H9 (cell line): ENCODE measurements around the gene PACSIN2. TPM values are rescaled to one million over a fixed set of nuclear protein-coding genes. Genes with fewer than 3 reads are reported as not detected.

Source experiments
- DNase-seq: peaks from one replicate; pipeline ENCODE4 v3.0.0-alpha.2; 2017
- H2AFZ ChIP-seq: one replicate; pipeline ENCODE4 v1.6.1; 2013; ENCODE audit warnings: mild to moderate bottlenecking, low read length, control low read depth, moderate library complexity
- H2AK5ac ChIP-seq: 2 replicates; pipeline ENCODE4 v1.6.1; 2013; ENCODE audit warnings: low read length, control low read depth, mixed read lengths; ENCODE audit not compliant: insufficient read length
- H2BK120ac ChIP-seq: one replicate; pipeline ENCODE4 v1.6.1; 2013; ENCODE audit warnings: low read depth, mild to moderate bottlenecking, low read length, control low read depth, inconsistent platforms; ENCODE audit not compliant: poor library complexity, severe bottlenecking
- H2BK12ac ChIP-seq: 2 replicates; pipeline ENCODE4 v1.6.1; 2013; ENCODE audit warnings: low read length, control low read depth, mixed read lengths, low read depth; ENCODE audit not compliant: insufficient read length
- H2BK15ac ChIP-seq: 2 replicates; pipeline ENCODE4 v1.6.1; 2013; ENCODE audit warnings: low read depth, low read length, control low read depth
- H2BK20ac ChIP-seq: one replicate; pipeline ENCODE4 v1.6.1; 2013; ENCODE audit warnings: low read depth, mild to moderate bottlenecking, low read length, control low read depth, inconsistent platforms; ENCODE audit not compliant: poor library complexity, severe bottlenecking
- H2BK5ac ChIP-seq: 2 replicates; pipeline ENCODE4 v1.6.1; 2013; ENCODE audit warnings: low read length, control low read depth, mixed read lengths; ENCODE audit not compliant: insufficient read length
- H3K14ac ChIP-seq: 2 replicates; pipeline ENCODE4 v1.6.1; 2013; ENCODE audit warnings: low read length, control low read depth; ENCODE audit not compliant: insufficient read depth
- H3K18ac ChIP-seq: 2 replicates; pipeline ENCODE4 v1.6.1; 2013; ENCODE audit warnings: low read depth, mild to moderate bottlenecking, mixed read lengths, low read length, control low read depth; ENCODE audit not compliant: insufficient read length
- H3K23ac ChIP-seq: 2 replicates; pipeline ENCODE4 v1.6.1; 2013; ENCODE audit warnings: low read length, control low read depth, mixed read lengths, low read depth; ENCODE audit not compliant: insufficient read length
- H3K23me2 ChIP-seq: 2 replicates; pipeline ENCODE4 v1.6.1; 2013; ENCODE audit warnings: low read depth, mild to moderate bottlenecking, mixed read lengths, low read length, control low read depth; ENCODE audit not compliant: insufficient read length, poor library complexity, severe bottlenecking
- H3K27ac ChIP-seq: 2 replicates; pipeline ENCODE4 v1.5.1; 2013; ENCODE audit warnings: low read length, control low read depth, mixed read lengths, low read depth; ENCODE audit not compliant: insufficient read length
- H3K27me3 ChIP-seq: 2 replicates; pipeline ENCODE4 v1.6.1; 2013; ENCODE audit warnings: low read length, control low read depth, inconsistent platforms; ENCODE audit not compliant: insufficient read depth
- H3K4ac ChIP-seq: 2 replicates; pipeline ENCODE4 v1.6.1; 2013; ENCODE audit warnings: low read depth, mild to moderate bottlenecking, control low read depth, inconsistent platforms, low read length, moderate library complexity
- H3K4me1 ChIP-seq: 2 replicates; pipeline ENCODE4 v1.6.1; 2013; ENCODE audit warnings: low read length, control low read depth, inconsistent platforms; ENCODE audit not compliant: insufficient read depth
- H3K4me2 ChIP-seq: 2 replicates; pipeline ENCODE4 v1.6.1; 2013; ENCODE audit warnings: low read length, control low read depth, mixed read lengths; ENCODE audit not compliant: insufficient read length, insufficient read depth
- H3K56ac ChIP-seq: 2 replicates; pipeline ENCODE4 v1.6.1; 2013; ENCODE audit warnings: low read depth, mild to moderate bottlenecking, mixed read lengths, low read length, control low read depth; ENCODE audit not compliant: insufficient read length
- H3K79me1 ChIP-seq: 2 replicates; pipeline ENCODE4 v1.6.1; 2013; ENCODE audit warnings: low read depth, mild to moderate bottlenecking, moderate library complexity, low read length, control low read depth, inconsistent platforms; ENCODE audit not compliant: insufficient read depth, poor library complexity, severe bottlenecking
- H3K79me2 ChIP-seq: 2 replicates; pipeline ENCODE4 v1.6.1; 2013; ENCODE audit warnings: low read length, control low read depth, inconsistent platforms; ENCODE audit not compliant: insufficient read depth
- H3K9ac ChIP-seq: 2 replicates; pipeline ENCODE4 v1.6.1; 2013; ENCODE audit warnings: low read length, control low read depth, mixed read lengths; ENCODE audit not compliant: insufficient read length; ENCODE audit errors: extremely low read depth
- H3K9me3 ChIP-seq: one replicate; pipeline ENCODE4 v1.6.1; 2013; ENCODE audit warnings: low read depth, low read length, inconsistent platforms; ENCODE audit not compliant: control insufficient read depth
- H3T11ph ChIP-seq: one replicate; pipeline ENCODE4 v1.6.1; 2013; ENCODE audit warnings: mild to moderate bottlenecking, low read length, control low read depth, inconsistent platforms
- H4K20me1 ChIP-seq: one replicate; pipeline ENCODE4 v1.6.1; 2013; ENCODE audit not compliant: control insufficient read depth, insufficient read length, insufficient read depth
- H4K5ac ChIP-seq: 2 replicates; pipeline ENCODE4 v1.6.1; 2013; ENCODE audit warnings: low read depth, mild to moderate bottlenecking, mixed read lengths, low read length, control low read depth; ENCODE audit not compliant: insufficient read length
- H4K8ac ChIP-seq: replicated peaks from 2 replicates; pipeline ENCODE4 v1.6.1; 2013; ENCODE audit warnings: low read length, control low read depth, mixed read lengths, low read depth; ENCODE audit not compliant: insufficient read length
- H4K91ac ChIP-seq: 2 replicates; pipeline ENCODE4 v1.6.1; 2013; ENCODE audit warnings: low read depth, mild to moderate bottlenecking, moderate library complexity, mixed read lengths, low read length, control low read depth; ENCODE audit not compliant: insufficient read length
- H3K27ac Mint-ChIP-seq, 3 experiments: 2 replicates in 2 of 3; 3 replicates in 1 of 3; pipeline ENCODE4 v1.8.0; 2020 to 2021; ENCODE audit warnings: mixed read lengths in 3 of 3, mild to moderate bottlenecking in 1 of 3, moderate library complexity in 1 of 3
- H3K27me3 Mint-ChIP-seq: 2 replicates; pipeline ENCODE4 v1.8.0; 2021; ENCODE audit warnings: low read depth, mild to moderate bottlenecking, moderate library complexity, mixed read lengths
- H3K36me3 Mint-ChIP-seq, 3 experiments: 2 replicates in 2 of 3; 3 replicates in 1 of 3; pipeline ENCODE4 v1.8.0; 2020 to 2021; ENCODE audit warnings: low read depth in 3 of 3, mixed read lengths in 3 of 3; ENCODE audit not compliant: insufficient read depth in 1 of 3
- H3K4me1 Mint-ChIP-seq, 2 experiments: 2 replicates each; pipeline ENCODE4 v1.8.0; 2020; ENCODE audit warnings: mixed read lengths in 2 of 2
- H3K4me3 Mint-ChIP-seq, 2 experiments: 2 replicates in 1 of 2; 3 replicates in 1 of 2; pipeline ENCODE4 v1.8.0; 2020 to 2021; ENCODE audit warnings: mild to moderate bottlenecking in 2 of 2, mixed read lengths in 2 of 2, moderate library complexity in 1 of 2
- H3K9me3 Mint-ChIP-seq, 2 experiments: 2 replicates in 1 of 2; 3 replicates in 1 of 2; pipeline ENCODE4 v1.8.0; 2020; ENCODE audit warnings: mild to moderate bottlenecking in 2 of 2, mixed read lengths in 2 of 2, moderate library complexity in 1 of 2
- CTCF ChIP-seq: fragments of 200-600 bp; sonication (generic); conservative IDR thresholded peaks from 3 replicates; pipeline ENCODE4 v1.8.0; 2021; ENCODE audit warnings: antibody characterized with exemption, mild to moderate bottlenecking
- WGBS: extraction: QIAGEN DNeasy Blood & Tissue Kit; methylation state at CpG from one replicate; pipeline ENCODE4 v1.1.7; 2013; ENCODE audit warnings: missing lambda C conversion rate, low lambda C conversion rate, mixed read lengths; ENCODE audit not compliant: insufficient read length; ENCODE audit errors: extremely low coverage; 5-methylcytosine and 5-hydroxymethylcytosine counted together
- total RNA-seq: library from RNA; stranded (reverse); gene quantifications from 2 replicates; pipeline ENCODE4 v1.2.1, GENCODE V29; 2021

PACSIN2 gene
- total RNA-seq, 1 experiment from 2014 or later, result 62.3 TPM

- DNase-seq, result no peak
- H4K20me1 ChIP-seq, result no peaks in the 10 kb centered on the region
Measured at GRCh38 chr22:42955848-42956247, 59.1 kb downstream of the PACSIN2 start.

More at GRCh38 chr22:42955848-42956247, 59.1 kb downstream of the PACSIN2 start:
- H3K9me3 ChIP-seq, result no peaks in the 10 kb centered on the region
- no peak overlapping the region for H3K56ac ChIP-seq
- H3K14ac ChIP-seq, result no peak overlapping the region
- peaks cover 8% of the 10 kb centered on the region; the same call in 1 of the 2 replicates for H3K79me2 ChIP-seq
- H3K27ac Mint-ChIP-seq, result no peak overlapping the region
- H3T11ph ChIP-seq, result no peak overlapping the region
- no peak overlapping the region for H3K4ac ChIP-seq
- H3K4me3 Mint-ChIP-seq, result no peak overlapping the region
- no peak overlapping the region for H3K23ac ChIP-seq
- WGBS, result no CpG with 5 or more reads among the region's 1 CpG
- no peak overlapping the region for H3K4me2 ChIP-seq
- peaks cover 8 to 15% (median 13%) of the 10 kb centered on the region in 3 experiments; a peak in 6 of 7 replicates for H3K36me3 Mint-ChIP-seq
- H3K9me3 Mint-ChIP-seq, result peaks cover 0 to 3% of the 10 kb centered on the region in 2 experiments; a peak in 3 of 5 replicates
- H2AFZ ChIP-seq, result no peak overlapping the region
- H2AK5ac ChIP-seq, result no peak overlapping the region
- H4K8ac ChIP-seq, result no peak overlapping the region
- no peaks in the 10 kb centered on the region for H3K27me3 Mint-ChIP-seq
- H4K5ac ChIP-seq, result no peak overlapping the region
- H3K79me1 ChIP-seq, result peaks cover 8% of the 10 kb centered on the region
- H2BK15ac ChIP-seq, result no peak overlapping the region
- H3K4me1 Mint-ChIP-seq, result peaks cover 48 to 50% of the 10 kb centered on the region in 2 experiments
- no peak overlapping the region for H3K9ac ChIP-seq
- H2BK5ac ChIP-seq, result no peak overlapping the region
- H3K18ac ChIP-seq, result no peak overlapping the region
- H3K4me1 ChIP-seq, result peaks cover 7% of the 10 kb centered on the region; the same call in 1 of the 2 replicates
- H2BK20ac ChIP-seq, result no peak overlapping the region
- no peak overlapping the region for H2BK12ac ChIP-seq
- no peak overlapping the region for H4K91ac ChIP-seq
- H2BK120ac ChIP-seq, result no peak overlapping the region
- H3K27ac ChIP-seq, result no peak overlapping the region
- no peaks in the 10 kb centered on the region for H3K27me3 ChIP-seq
- no peaks in the 10 kb centered on the region for H3K23me2 ChIP-seq
- no peak for TF ChIP-seq CTCF
